HEK293 (cell line): Measurements from ENCODE around the gene PDE11A.

ENCODE experiments used
- BCL11B ChIP-seq: fragments of 450-650 bp; formaldehyde crosslinking; IDR thresholded peaks from 2 replicates; pipeline ENCODE4 v1.5.1; 2016; ENCODE audit warnings: low read depth, missing biosample characterization, missing genetic modification characterization
- SETDB1 ChIP-seq: IDR thresholded peaks from one replicate; pipeline ENCODE4 v1.6.1; 2017; ENCODE audit warnings: mild to moderate bottlenecking, low read length, moderate library complexity, mixed read lengths; ENCODE audit not compliant: insufficient read length
- SP2 ChIP-seq: fragments of 450-650 bp; formaldehyde crosslinking; IDR thresholded peaks from 2 replicates; pipeline ENCODE4 v1.5.1; 2016; ENCODE audit warnings: missing biosample characterization, missing genetic modification characterization
- TSHZ1 ChIP-seq: fragments of 450-650 bp; formaldehyde crosslinking; IDR thresholded peaks from 2 replicates; pipeline ENCODE4 v1.5.1; 2016; ENCODE audit warnings: missing biosample characterization, missing genetic modification characterization, borderline replicate concordance
- ZBTB20 ChIP-seq: fragments of 450-650 bp; formaldehyde crosslinking; IDR thresholded peaks from 2 replicates; pipeline ENCODE4 v1.5.1; 2016; ENCODE audit warnings: missing biosample characterization, missing genetic modification characterization
- ZNF114 ChIP-seq: fragments of 450-650 bp; formaldehyde crosslinking; IDR thresholded peaks from 2 replicates; pipeline ENCODE4 v1.5.0; 2017; ENCODE audit warnings: missing biosample characterization, missing genetic modification characterization
- ZNF280D ChIP-seq: fragments of 450-650 bp; formaldehyde crosslinking; IDR thresholded peaks from 2 replicates; pipeline ENCODE4 v1.5.1; 2016; ENCODE audit warnings: missing biosample characterization, missing genetic modification characterization
- ZNF704 ChIP-seq: fragments of 450-650 bp; formaldehyde crosslinking; IDR thresholded peaks from 2 replicates; pipeline ENCODE4 v1.5.1; 2016; ENCODE audit warnings: missing biosample characterization, missing genetic modification characterization
- ZNF777 ChIP-seq: fragments of 450-650 bp; formaldehyde crosslinking; IDR thresholded peaks from 2 replicates; pipeline ENCODE4 v1.5.1; 2017; ENCODE audit warnings: missing biosample characterization, missing genetic modification characterization, borderline replicate concordance
- ZNF843 ChIP-seq: fragments of 450-650 bp; formaldehyde crosslinking; IDR thresholded peaks from 2 replicates; pipeline ENCODE4 v1.5.1; 2016; ENCODE audit warnings: missing biosample characterization, missing genetic modification characterization
- TF ChIP-seq, protein P1 (sequence below): fragments of 450-650 bp; formaldehyde crosslinking; IDR thresholded peaks from 2 replicates; pipeline ENCODE4 v1.5.1; 2016; ENCODE audit warnings: missing biosample characterization, missing genetic modification characterization
- TF ChIP-seq, protein P2 (sequence below): fragments of 450-650 bp; formaldehyde crosslinking; IDR thresholded peaks from 2 replicates; pipeline ENCODE4 v1.5.1; 2016; ENCODE audit warnings: missing biosample characterization, missing genetic modification characterization

DNA sequence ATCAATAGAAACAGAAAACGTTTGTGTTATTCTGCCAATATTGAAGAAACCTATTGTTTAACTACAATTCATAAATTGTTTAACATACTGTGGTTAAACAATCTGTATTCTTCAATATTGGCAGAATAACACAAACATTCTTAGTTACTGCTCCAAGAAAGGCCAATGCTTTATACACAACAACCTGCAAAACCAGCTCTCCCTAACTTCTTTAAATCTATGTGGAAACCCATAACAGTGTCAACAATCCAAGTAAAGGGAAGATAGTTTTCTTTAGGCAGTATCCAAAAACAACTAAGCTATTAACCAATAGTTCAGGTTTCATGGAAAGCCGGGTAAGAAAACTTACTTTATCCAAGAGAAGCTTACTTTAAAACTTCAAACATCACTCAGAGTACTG, 33.5 kb upstream of the PDE11A start:
- TF ChIP-seq, protein P1, sequence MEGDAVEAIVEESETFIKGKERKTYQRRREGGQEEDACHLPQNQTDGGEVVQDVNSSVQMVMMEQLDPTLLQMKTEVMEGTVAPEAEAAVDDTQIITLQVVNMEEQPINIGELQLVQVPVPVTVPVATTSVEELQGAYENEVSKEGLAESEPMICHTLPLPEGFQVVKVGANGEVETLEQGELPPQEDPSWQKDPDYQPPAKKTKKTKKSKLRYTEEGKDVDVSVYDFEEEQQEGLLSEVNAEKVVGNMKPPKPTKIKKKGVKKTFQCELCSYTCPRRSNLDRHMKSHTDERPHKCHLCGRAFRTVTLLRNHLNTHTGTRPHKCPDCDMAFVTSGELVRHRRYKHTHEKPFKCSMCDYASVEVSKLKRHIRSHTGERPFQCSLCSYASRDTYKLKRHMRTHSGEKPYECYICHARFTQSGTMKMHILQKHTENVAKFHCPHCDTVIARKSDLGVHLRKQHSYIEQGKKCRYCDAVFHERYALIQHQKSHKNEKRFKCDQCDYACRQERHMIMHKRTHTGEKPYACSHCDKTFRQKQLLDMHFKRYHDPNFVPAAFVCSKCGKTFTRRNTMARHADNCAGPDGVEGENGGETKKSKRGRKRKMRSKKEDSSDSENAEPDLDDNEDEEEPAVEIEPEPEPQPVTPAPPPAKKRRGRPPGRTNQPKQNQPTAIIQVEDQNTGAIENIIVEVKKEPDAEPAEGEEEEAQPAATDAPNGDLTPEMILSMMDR (tag by site-specific recombination) = no peak
- TF ChIP-seq TSHZ1 (tag by site-specific recombination) (no peak), ZBTB20 (no peak), ZNF777 (no peak), SP2 (tag by site-specific recombination) (no peak), SETDB1 (no peak), ZNF280D (tag by site-specific recombination) (no peak), ZNF114 (tag by site-specific recombination) (no peak), ZNF843 (no peak), ZNF704 (tag by site-specific recombination) (no peak), BCL11B (tag by site-specific recombination) (no peak)
- TF ChIP-seq, protein P2, sequence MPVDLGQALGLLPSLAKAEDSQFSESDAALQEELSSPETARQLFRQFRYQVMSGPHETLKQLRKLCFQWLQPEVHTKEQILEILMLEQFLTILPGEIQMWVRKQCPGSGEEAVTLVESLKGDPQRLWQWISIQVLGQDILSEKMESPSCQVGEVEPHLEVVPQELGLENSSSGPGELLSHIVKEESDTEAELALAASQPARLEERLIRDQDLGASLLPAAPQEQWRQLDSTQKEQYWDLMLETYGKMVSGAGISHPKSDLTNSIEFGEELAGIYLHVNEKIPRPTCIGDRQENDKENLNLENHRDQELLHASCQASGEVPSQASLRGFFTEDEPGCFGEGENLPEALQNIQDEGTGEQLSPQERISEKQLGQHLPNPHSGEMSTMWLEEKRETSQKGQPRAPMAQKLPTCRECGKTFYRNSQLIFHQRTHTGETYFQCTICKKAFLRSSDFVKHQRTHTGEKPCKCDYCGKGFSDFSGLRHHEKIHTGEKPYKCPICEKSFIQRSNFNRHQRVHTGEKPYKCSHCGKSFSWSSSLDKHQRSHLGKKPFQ (tag by site-specific recombination) = no peak
